Mesenchymal stem cell (in vitro differentiated cells and primary cell): ENCODE data around the gene GARIN1A.

ENCODE experiments used
- DNase-seq: peaks from one replicate; pipeline ENCODE4 v3.0.0-alpha.2; 2013
- H2AFZ ChIP-seq: one replicate; pipeline ENCODE4 v1.6.1; 2013; ENCODE audit warnings: low read depth, mild to moderate bottlenecking, control low read depth, inconsistent platforms, low read length, moderate library complexity
- H2AK5ac ChIP-seq: 2 replicates; pipeline ENCODE4 v1.6.1; 2013; ENCODE audit warnings: low read length, moderate library complexity, mild to moderate bottlenecking, inconsistent platforms; ENCODE audit not compliant: severe bottlenecking
- H2BK120ac ChIP-seq: one replicate; pipeline ENCODE4 v1.6.1; 2013; ENCODE audit warnings: low read depth, mild to moderate bottlenecking, inconsistent platforms, low read length, moderate library complexity
- H2BK12ac ChIP-seq, 2 experiments: one replicate each; pipeline ENCODE4 v1.6.1; 2013; ENCODE audit warnings: inconsistent platforms in 2 of 2, low read length in 2 of 2, mild to moderate bottlenecking in 2 of 2, moderate library complexity in 2 of 2, control low read depth in 1 of 2
- H2BK15ac ChIP-seq: one replicate; pipeline ENCODE4 v1.6.1; 2013; ENCODE audit warnings: mild to moderate bottlenecking, low read depth, inconsistent platforms; ENCODE audit not compliant: poor library complexity, severe bottlenecking
- H2BK5ac ChIP-seq: 2 replicates; pipeline ENCODE4 v1.6.1; 2013; ENCODE audit warnings: low read depth, mild to moderate bottlenecking, low read length, control low read depth, inconsistent platforms; ENCODE audit not compliant: poor library complexity, severe bottlenecking
- H3K14ac ChIP-seq, 2 experiments: one replicate each; pipeline ENCODE4 v1.6.1; 2013; ENCODE audit warnings: inconsistent platforms in 2 of 2, low read length in 2 of 2, control low read depth in 1 of 2, mild to moderate bottlenecking in 1 of 2, moderate library complexity in 1 of 2
- H3K18ac ChIP-seq, 2 experiments: one replicate each; pipeline ENCODE4 v1.6.1; 2013; ENCODE audit warnings: inconsistent platforms in 2 of 2, low read length in 2 of 2, control low read depth in 1 of 2, low read depth in 1 of 2, mild to moderate bottlenecking in 1 of 2
- H3K23ac ChIP-seq, 2 experiments: one replicate each; pipeline ENCODE4 v1.6.1; 2013; ENCODE audit warnings: inconsistent platforms in 2 of 2, low read length in 2 of 2, mild to moderate bottlenecking in 2 of 2, moderate library complexity in 2 of 2, control low read depth in 1 of 2
- H3K27ac ChIP-seq: 2 replicates; pipeline ENCODE4 v1.5.1; 2013; ENCODE audit warnings: mild to moderate bottlenecking, moderate library complexity, low read length, control low read depth, inconsistent platforms; ENCODE audit not compliant: poor library complexity, severe bottlenecking
- H3K27me3 ChIP-seq, 2 experiments: 2 replicates each; pipeline versions ENCODE4 v1.6.1 to v1.7.0; 2013; ENCODE audit warnings: low read length in 2 of 2, mild to moderate bottlenecking in 2 of 2, moderate library complexity in 2 of 2, control low read depth in 1 of 2, inconsistent platforms in 1 of 2; ENCODE audit not compliant: control insufficient read depth in 1 of 2, insufficient read depth in 1 of 2
- H3K36me3 ChIP-seq, 2 experiments: 2 replicates each; pipeline versions ENCODE4 v1.6.1 to v1.7.0; 2013; ENCODE audit warnings: low read length in 2 of 2, control low read depth in 1 of 2, inconsistent platforms in 1 of 2, low read depth in 1 of 2, mild to moderate bottlenecking in 1 of 2; ENCODE audit not compliant: insufficient read depth in 2 of 2, control insufficient read depth in 1 of 2
- H3K4ac ChIP-seq, 2 experiments: one replicate each; pipeline ENCODE4 v1.6.1; 2013; ENCODE audit warnings: inconsistent platforms in 2 of 2, low read length in 2 of 2, mild to moderate bottlenecking in 2 of 2, moderate library complexity in 2 of 2, control low read depth in 1 of 2, low read depth in 1 of 2
- H3K4me1 ChIP-seq: 2 replicates; pipeline ENCODE4 v1.6.1; 2013; ENCODE audit warnings: low read depth, low read length, control low read depth; ENCODE audit not compliant: control insufficient read depth, insufficient read depth
- H3K4me2 ChIP-seq: 2 replicates; pipeline ENCODE4 v1.6.1; 2013; ENCODE audit warnings: low read length, mild to moderate bottlenecking, inconsistent platforms; ENCODE audit not compliant: poor library complexity, severe bottlenecking
- H3K4me3 ChIP-seq, 2 experiments: 2 replicates each; pipeline versions ENCODE4 v1.5.1 to v1.7.0; 2013; ENCODE audit warnings: low read length in 2 of 2, mild to moderate bottlenecking in 2 of 2, control low read depth in 1 of 2, low read depth in 1 of 2; ENCODE audit not compliant: insufficient read depth in 1 of 2
- H3K79me1 ChIP-seq: replicated peaks from 2 replicates; pipeline ENCODE4 v1.6.1; 2013; ENCODE audit warnings: mild to moderate bottlenecking, control low read depth, low read length, inconsistent platforms; ENCODE audit not compliant: poor library complexity, severe bottlenecking
- H3K9ac ChIP-seq: 2 replicates; pipeline ENCODE4 v1.7.0; 2013; ENCODE audit warnings: mild to moderate bottlenecking, low read length, moderate library complexity
- H3K9me3 ChIP-seq: 2 replicates; pipeline ENCODE4 v1.7.0; 2013; ENCODE audit warnings: mild to moderate bottlenecking, low read length; ENCODE audit not compliant: control insufficient read depth
- H4K8ac ChIP-seq: one replicate; pipeline ENCODE4 v1.6.1; 2013; ENCODE audit warnings: inconsistent platforms, mild to moderate bottlenecking, low read length, moderate library complexity
- H4K91ac ChIP-seq: one replicate; pipeline ENCODE4 v1.6.1; 2013; ENCODE audit warnings: mild to moderate bottlenecking, low read length, inconsistent platforms
- WGBS: methylation state at CpG from one replicate; pipeline ENCODE4 v1.1.7; 2013; ENCODE audit warnings: mixed read lengths; 5-methylcytosine and 5-hydroxymethylcytosine counted together

GARIN1A gene

DNA sequence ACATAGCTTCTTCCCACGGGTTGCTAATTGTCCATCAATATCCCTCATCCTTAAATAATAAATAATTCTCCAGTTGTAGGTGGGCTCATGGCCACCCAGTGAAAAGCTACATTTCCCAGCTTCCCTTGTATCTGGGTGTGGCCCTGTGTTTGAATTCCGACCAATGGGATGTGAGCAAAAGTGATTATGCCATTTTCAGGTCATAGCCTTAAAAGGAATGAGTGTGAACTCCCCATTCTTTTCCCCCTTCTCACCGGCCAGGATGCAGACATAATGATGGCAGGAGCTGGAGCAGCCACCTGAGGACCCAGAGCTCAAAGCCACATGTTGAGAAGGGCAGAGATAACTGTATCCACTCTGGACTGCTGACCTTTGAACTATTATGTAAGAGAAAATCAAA is 36.7 kb downstream of the GARIN1A start:
- H3K18ac ChIP-seq: no peak overlapping the region
- no peak overlapping the region for H3K4ac ChIP-seq
- H3K27ac ChIP-seq: no peak overlapping the region
- 100% methylated on average over 2 of the region's 3 CpGs for WGBS
- no peaks in the 10 kb centered on the region for H3K36me3 ChIP-seq
- no peak overlapping the region for H4K91ac ChIP-seq
- H3K23ac ChIP-seq: no peak overlapping the region
- no peak overlapping the region for H3K4me3 ChIP-seq
- H2BK12ac ChIP-seq: no peak overlapping the region
- no peak overlapping the region for H2BK15ac ChIP-seq
- no peak overlapping the region for H2BK5ac ChIP-seq
- no peaks in the 10 kb centered on the region for H3K79me1 ChIP-seq
- H2BK120ac ChIP-seq: no peak overlapping the region
- H4K8ac ChIP-seq: no peak overlapping the region
- no peak overlapping the region for H2AFZ ChIP-seq
- no peak overlapping the region for H3K14ac ChIP-seq
- no peak overlapping the region for H3K9ac ChIP-seq
- no peak overlapping the region for H2AK5ac ChIP-seq
- no peaks in the 10 kb centered on the region for H3K27me3 ChIP-seq
- H3K4me2 ChIP-seq: no peak overlapping the region
- H3K9me3 ChIP-seq: peaks cover 6% of the 10 kb centered on the region
- no peaks in the 10 kb centered on the region for H3K4me1 ChIP-seq
- no peak for DNase-seq

DNA sequence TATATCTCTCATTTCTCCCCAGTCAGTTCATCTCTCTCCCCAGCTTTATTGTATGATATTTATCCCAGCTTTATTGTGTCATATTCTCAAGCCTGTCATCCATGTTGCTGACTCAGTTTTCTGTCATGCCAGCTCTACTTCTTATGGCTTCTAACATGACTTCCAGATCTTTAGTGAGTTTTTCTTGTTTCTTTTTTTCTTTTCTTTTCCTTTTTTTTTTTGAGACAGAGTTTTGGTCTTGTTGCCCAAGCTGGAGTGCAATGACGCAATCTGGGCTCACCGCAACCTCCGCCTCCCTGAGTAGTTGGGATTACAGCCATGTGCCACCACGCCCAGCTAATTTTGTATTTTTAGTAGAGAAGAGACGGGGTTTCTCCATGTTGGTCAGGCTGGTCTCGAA is 38.4 kb downstream of the GARIN1A start:
- whole genome bisulfite sequencing: 85% methylated on average over 6 of the region's 6 CpGs
- Histone ChIP-seq H2BK12ac (no peak overlapping the region), H3K9me3 (peaks cover 6% of the 10 kb centered on the region), H3K23ac (no peak overlapping the region), H3K4me1 (peaks cover 3% of the 10 kb centered on the region), H3K4me3 (no peak overlapping the region), H3K27ac (no peak overlapping the region), H2AK5ac (no peak overlapping the region), H3K9ac (peak overlapping the region; percentile 12), H3K36me3 (no peaks in the 10 kb centered on the region), H4K8ac (no peak overlapping the region), H3K18ac (no peak overlapping the region), H4K91ac (no peak overlapping the region), H2BK5ac (no peak overlapping the region), H2BK15ac (no peak overlapping the region), H2BK120ac (no peak overlapping the region), H3K14ac (no peak overlapping the region), H3K79me1 (no peaks in the 10 kb centered on the region), H3K4ac (no peak overlapping the region), H2AFZ (no peak overlapping the region), H3K4me2 (no peak overlapping the region), H3K27me3 (no peaks in the 10 kb centered on the region)
- DNase-seq: no peak

DNA sequence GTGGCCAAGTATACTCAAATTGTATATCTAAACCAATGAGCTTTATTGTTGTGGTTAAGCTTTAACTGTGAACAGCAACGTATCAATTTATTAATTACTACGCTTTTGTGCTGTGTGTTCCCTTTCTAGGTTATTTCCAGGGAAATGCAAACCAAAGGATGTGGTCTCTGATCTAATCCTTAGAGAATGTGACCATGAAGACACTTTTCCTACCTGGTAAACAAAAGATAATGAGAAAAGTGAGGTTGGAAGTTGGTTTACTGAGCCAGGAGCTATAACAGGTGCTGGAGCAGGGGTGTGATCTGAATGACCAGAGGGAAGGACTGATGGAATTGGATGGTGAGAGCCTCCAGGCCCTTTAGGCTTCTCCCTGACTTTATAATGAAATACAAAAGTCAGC is 41.7 kb downstream of the GARIN1A start:
- no peaks in the 10 kb centered on the region for H3K36me3 ChIP-seq
- no peaks in the 10 kb centered on the region for H3K79me1 ChIP-seq
- H2AFZ ChIP-seq: no peak overlapping the region
- H2BK5ac ChIP-seq: no peak overlapping the region
- no peak overlapping the region for H4K8ac ChIP-seq
- H3K18ac ChIP-seq: no peak overlapping the region
- H3K9me3 ChIP-seq: peaks cover 6% of the 10 kb centered on the region
- no peak overlapping the region for H2AK5ac ChIP-seq
- 83% methylated on average over 2 of the region's 2 CpGs for WGBS
- peaks cover 3 to 5% of the 10 kb centered on the region in 2 experiments for H3K27me3 ChIP-seq
- no peak overlapping the region for H3K14ac ChIP-seq
- H3K4me3 ChIP-seq: no peak overlapping the region
- H3K4me2 ChIP-seq: no peak overlapping the region
- no peak overlapping the region for H3K27ac ChIP-seq
- DNase-seq: peak; percentile 10
- no peak overlapping the region for H3K4ac ChIP-seq
- no peak overlapping the region for H2BK15ac ChIP-seq
- H2BK120ac ChIP-seq: no peak overlapping the region
- H3K9ac ChIP-seq: no peak overlapping the region
- no peak overlapping the region for H4K91ac ChIP-seq
- H2BK12ac ChIP-seq: no peak overlapping the region
- H3K23ac ChIP-seq: no peak overlapping the region
- peaks cover 3% of the 10 kb centered on the region for H3K4me1 ChIP-seq

DNA sequence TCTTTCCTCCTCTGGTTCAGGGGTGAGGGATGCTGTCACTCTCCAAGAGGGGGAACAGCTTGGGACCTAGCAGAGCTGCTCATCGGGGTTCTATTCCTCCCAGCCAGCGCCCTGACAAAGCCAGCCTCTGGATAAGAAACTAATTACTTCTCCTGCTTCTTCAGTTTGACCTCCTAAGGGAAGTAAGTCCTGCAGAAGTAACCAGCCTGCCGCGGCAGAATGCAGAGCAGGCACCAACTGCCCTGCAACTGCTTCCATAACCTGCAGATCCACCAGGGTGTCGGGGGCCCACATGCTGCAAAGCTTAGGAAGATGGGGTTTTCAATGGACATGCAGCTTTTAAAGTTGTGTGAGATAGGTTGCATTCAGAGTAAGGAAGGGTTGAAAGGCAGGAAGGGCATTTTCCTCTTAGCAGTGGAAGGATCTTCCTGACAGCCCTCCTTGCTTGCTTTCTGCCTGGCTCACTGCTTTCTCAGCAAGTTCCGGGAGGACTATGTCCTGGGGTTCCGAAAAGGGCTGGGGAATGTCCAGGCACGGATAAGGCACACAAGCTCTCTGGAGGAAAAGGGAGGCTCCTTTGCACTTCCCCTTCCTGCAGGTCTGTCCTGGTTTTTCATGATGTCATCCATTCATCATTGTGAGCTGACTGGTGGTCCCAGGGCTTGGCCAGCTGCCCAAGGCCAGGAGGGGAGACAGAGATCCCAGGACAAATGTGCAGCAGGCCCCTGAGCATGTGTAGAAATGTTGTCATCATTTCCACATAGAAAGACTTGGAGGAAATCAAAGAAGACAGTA is 42.8 kb downstream of the GARIN1A start:
- no peak overlapping the region for H2AK5ac ChIP-seq
- WGBS: 77% methylated on average over 8 of the region's 8 CpGs
- no peak overlapping the region for H4K8ac ChIP-seq
- H2AFZ ChIP-seq: no peak overlapping the region
- no peak overlapping the region for H2BK12ac ChIP-seq
- H3K27ac ChIP-seq: no peak overlapping the region
- peaks cover 3% of the 10 kb centered on the region for H3K4me1 ChIP-seq
- H3K18ac ChIP-seq: no peak overlapping the region
- no peak overlapping the region for H3K4me2 ChIP-seq
- no peaks in the 10 kb centered on the region for H3K79me1 ChIP-seq
- H3K36me3 ChIP-seq: no peaks in the 10 kb centered on the region
- H3K23ac ChIP-seq: peak overlapping the region in 1 of 2 experiments; percentile 72
- no peak overlapping the region for H3K4me3 ChIP-seq
- H3K9me3 ChIP-seq: peaks cover 6% of the 10 kb centered on the region
- no peak overlapping the region for H3K9ac ChIP-seq
- H2BK15ac ChIP-seq: no peak overlapping the region
- H2BK5ac ChIP-seq: no peak overlapping the region
- peaks cover 3 to 5% of the 10 kb centered on the region in 2 experiments for H3K27me3 ChIP-seq
- H3K14ac ChIP-seq: peak overlapping the region in 1 of 2 experiments; percentile 36
- DNase-seq: no peak
- no peak overlapping the region for H4K91ac ChIP-seq
- H2BK120ac ChIP-seq: no peak overlapping the region
- no peak overlapping the region for H3K4ac ChIP-seq
